Superior temporal gyrus (tissue), 1 donor: ENCODE measurements around the gene NFASC.

Experiments used
- DNase-seq: peaks from one replicate; pipeline ENCODE4 v3.0.0-alpha.2; 2016; ENCODE audit errors: extremely low spot score

NFASC gene

DNA sequence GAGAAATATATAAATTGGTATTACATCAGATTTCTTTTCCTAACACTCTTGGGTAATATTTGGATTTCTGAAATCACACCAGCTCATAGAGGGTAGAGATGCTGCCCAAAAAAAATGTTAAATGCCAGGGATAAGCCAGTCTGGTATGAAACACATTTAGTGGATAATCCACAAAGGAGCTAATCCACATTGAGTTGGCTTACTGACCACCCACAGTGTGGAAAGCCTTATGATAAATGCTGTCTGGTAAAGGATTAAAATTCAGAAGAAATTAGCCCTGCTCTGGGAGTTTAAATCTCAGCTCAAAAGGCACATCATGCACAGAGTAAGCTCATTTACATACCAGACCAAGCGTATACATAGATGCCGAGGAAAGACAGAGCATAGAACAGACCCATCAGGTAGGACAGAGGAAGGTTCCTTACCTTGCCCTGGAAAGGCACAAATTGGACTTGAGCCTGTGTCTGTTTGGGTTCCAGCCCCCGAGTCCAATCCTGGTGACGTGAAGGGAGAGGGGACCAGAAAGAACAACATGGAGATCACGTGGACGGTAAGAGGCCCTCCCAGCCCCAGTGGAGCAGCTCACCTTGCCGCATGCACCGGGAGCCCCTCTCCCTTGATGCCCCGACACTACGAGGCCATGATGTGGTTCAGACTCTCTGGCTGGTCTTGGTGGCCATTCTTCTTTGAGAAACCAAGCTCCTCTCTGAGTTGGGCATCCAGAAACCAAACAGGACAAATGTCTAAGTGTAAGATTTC, 109.4 kb downstream of the NFASC start:
- no peak for DNase-seq

DNA sequence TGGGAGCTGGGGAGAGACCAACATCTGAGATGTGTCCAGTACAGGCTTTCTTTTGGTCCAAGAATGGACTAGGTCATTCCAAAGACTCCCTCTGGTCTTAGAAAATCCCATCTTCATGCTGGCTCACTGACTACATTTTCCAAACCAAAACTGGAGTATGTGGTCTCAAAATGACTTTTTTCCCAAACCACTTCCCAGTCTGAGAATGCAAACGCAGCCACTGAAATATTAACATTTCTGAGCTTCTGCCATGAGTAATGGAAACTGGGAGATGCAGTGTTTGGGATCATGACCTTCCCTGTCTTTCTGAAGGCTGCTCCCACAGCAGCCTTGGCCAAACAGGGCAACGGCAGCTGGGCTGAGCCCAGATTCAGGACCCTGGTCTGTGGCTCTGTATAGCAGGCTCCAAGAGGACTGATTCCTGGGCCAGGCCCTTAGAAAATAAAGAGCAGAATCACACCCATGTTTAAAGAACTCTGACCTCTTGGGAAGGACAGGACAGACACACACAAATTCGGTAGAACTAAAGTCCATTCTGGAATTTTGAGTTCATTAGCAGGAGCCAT, 110.3 kb downstream of the NFASC start:
- DNase-seq = no peak

DNA sequence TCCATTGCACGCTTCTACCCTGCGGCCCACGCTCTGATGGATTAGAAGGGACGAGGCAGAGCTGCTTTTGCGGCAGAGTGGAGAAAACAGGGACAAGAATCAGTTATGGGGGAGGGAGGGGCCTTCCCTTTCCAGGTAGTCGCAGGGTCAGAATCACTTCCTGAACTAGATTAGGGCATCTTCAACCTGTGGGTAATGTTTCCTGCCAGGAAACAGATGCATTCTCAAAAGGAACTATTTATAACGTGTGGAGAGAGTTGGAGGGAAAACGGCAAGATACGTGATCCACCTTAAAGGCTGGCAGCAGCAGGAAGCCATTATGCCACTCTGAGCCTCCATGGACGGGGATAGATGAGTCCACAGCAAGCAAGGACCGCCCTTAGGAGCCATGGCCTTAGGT, 112.5 kb downstream of the NFASC start:
- no peak for DNase-seq

DNA sequence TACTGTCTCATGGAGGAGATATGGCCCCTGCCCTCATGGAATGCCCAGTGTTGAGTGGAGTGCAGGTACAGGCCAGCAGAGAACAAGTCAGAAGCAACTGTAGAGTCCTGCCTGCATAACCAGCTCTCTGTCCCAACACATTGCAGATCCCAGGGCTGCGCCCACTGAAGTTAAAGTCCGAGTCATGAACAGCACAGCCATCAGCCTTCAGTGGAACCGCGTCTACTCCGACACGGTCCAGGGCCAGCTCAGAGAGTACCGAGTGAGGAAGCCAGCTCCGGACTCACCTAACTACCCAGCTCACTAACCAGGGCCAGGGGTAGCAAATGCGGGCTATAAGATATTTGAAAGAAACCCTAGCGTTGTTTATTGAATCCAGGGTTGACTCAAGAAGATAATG, 113.2 kb downstream of the NFASC start:
- no peak for DNase-seq

DNA sequence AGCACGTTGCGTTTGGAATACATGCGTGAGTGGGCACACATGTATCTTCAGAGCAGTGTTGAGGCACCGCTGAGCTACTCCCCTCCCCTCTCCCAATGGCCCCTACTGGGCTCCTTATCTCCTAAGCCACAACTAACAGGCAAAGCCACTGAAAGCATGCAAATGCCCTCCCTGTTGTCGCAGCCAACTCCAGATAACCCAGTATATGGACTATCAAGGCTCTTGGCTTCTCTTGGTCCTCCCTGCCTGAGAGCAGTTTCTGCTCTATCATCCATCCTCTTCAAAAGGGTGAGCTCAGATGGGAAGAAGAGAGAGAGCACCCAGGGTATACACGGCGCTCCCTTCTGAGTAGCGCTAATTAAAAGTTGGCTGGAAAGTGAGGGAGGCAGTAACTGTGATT, 113.8 kb downstream of the NFASC start:
- DNase-seq = no peak

DNA sequence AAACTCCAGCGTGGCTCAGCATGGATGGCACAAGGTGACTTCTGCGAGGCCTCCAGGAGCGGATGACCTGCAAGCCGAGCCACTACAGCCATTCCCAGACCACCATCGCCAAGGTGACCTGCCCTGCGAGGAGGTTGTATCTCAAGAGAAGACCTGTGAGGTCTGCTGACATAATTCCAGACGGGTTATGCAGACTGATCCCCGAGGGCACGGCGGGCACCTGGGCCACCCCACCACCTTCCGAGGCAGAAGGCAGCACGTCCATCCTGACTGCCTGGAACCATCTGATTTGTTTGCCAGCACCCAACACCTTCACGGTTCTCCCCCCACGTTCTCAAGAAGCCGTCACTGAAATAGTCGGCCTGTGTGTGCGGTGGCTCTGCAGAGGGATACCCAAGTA, 115.5 kb downstream of the NFASC start:
- DNase-seq = no peak

DNA sequence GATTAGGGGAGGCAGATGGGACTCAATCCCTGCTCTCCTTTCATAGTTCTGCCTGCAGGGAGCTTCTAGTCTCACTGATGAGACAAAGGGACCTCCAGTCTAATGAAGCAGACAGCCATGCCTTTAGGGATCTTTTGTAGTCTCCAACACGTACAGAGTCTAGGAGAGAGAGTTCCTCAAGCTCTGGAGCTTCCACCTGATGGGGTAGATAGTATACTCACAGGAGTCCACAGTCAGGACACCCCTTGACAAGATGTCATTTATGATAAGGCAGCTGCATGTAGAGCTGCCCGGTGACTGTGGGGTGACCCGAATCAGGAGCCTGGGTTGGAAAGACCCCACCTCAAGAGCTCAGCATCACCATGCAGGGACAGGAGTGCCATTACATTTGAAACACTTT, 117.0 kb downstream of the NFASC start:
- no peak for DNase-seq

DNA sequence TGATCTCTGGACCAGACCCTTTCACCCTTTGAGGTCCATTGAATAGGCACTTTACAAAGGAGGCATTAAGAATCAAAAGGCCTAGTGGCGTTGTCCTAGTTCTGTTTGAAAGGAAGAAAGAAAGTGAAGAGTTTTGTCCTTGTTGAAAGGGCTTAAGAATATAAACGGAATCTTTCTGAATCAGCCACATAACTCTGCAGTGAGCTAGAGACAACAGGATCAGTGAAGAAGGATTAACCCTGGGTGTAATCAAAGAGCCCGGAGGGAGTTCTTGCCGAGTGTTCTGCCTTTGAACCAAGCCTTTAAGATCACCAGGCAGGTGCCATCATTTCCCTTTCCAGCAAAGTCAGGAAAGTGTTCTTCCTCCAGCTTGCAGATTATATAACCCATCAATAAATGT, 117.5 kb downstream of the NFASC start:
- no peak for DNase-seq

DNA sequence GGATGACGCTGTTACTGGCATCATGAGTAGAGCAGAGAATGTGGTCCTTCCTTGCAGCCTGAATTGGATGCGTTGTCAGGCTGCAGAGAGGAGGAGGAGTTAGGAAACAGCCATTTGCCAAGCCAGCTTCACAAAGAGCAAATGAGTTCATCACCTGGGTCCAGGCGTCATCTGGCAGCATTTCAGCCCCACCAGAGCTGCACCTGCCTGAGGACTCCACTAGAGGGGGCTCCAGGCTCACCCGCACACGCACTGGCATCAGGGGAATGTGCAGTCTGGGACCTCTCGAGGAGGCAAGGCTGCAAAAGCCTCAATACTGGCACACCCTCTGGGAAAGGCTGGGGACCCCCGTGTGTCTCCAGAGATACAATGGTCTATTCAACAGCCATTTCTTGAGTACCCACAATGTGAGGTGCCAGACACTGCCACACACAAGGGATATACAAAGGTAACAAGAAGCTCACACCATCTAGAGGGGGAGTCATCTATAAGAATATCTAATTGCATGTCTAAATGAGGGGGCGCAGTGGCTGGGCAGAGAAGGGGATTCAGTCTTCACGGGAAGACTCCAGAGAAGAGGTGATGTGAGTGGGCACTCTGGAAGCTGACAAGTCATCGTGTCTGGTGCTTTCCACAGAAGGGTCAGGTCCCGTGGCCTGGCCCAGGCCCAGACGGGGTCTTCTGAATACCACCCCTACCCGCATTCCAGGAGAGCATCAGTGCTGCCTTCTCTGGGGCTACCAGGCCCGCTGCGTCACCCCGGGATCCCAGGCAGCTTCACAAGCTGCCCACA, 118.8 kb downstream of the NFASC start:
- peak; percentile 95 for DNase-seq

DNA sequence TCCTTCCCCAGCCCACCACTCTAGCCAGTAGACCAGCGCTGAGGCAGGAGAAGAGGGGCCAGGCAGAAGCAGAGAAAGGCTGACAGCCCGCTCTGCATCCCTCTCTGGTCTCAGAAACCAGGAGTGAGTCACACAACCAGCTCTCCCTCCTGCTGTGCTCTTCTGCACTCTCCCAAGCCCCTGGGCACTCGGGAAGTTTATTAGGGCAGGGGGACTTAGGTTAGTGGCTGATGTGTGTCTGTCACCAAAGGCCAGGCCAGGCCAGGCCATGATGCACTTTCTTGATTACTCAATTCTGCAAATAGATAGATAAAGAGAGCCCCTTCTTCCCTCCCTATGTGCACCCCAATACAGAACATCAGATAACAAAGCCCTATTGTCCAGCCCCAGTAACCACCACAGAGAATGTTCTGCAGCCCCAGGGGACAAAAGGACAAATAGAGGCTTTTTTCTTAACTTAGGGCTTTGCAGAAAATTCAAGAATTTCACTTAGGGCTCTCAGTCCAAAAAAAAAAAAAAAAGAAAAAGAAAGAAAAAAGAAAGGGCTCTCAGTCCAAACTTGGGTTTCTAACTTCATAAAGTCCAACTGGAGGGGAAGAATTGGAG, 119.5 kb downstream of the NFASC start:
- peak; percentile 88 for DNase-seq

DNA sequence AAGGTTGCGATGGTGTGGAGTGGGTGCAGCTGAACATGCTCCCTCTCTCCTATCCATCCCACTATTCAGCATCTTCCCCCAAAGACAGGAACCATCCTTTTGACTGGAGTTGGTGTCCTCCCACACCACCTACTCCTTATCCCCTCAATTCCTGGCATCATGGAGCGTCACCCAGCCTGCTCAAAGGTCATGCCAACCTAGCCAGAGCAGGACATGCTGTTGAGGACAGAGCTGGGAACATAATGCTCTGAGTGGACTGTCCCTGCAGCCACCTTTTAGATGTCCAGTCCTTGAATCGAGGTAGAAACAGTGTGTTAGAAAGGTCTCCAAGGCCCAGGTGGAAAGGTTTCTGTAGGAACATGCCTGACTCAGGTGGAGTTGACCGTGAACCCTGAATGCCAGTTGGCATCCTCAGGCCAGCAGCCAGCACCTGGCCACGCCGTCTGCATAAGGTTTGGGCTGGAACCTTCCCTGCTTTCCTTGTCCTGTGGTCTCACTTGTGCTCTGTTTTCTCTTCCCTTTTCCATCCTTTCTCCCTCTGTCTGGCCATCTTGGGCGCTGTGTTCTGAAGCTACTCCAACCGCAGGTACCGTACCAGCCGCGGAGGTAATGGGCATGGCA, 120.2 kb downstream of the NFASC start:
- DNase-seq = peak; percentile 17

DNA sequence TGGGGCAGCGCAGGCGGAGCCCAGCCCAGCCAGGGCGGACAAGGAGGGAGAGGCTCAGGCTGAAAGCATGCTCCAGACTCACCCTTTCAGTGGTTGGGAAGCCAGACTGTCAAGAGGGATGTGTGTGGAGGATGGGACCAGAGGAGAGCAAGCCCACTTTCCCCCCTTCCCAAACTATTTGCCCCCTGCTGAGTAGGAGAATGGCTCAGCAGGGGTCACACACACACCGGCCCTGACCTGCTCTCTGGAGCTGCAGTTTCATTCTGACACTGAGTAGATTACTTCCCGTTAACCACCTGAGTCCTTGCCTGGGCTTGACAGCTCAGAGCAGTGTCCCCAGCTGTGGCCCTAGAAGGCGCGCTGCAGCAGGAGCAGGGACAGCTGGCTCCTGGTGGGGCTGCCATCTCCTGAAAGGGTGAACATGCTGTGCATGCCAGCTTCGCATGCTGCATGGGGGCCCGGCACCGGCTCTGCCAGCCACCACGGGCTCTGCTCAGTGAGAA, 120.7 kb downstream of the NFASC start:
- DNase-seq = peak; percentile 28

DNA sequence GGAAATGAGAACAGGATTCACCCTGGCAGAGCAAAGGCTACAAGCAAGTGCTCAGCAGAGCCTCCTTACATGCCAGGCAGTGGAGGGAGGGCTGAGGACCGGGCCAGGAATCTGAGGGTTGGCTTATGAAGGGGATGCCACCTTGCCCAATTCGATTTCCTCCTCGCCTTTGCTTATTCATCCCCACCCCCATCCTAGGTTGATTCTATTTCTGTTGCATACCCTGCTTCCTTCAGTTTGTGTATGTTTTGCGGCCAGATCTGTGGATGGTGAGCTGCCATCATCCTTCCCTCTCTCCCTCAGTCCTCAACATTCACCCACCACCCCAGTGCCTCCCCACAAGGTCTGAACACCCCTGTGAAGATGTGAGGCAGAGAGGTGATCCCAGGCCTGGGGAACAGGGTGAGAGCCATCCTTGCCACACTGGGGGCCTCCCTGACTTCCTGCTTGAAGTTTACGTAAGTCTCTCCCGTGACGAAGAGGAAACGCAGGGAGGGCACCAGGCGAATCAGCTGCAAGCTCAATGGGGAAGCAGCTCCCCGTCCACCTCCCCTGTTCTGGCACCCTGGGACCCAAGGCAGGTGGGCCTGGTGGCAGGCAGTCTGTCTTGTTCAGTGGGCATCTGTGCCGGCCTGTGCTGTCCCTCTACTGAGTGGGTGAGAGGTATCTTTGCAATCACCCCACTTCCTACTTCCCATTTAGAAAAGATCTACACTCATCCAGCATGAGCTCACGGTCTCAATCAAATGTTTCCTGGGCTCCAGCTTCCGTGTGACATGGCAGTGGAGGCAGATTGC, 121.7 kb downstream of the NFASC start:
- DNase-seq = no peak

DNA sequence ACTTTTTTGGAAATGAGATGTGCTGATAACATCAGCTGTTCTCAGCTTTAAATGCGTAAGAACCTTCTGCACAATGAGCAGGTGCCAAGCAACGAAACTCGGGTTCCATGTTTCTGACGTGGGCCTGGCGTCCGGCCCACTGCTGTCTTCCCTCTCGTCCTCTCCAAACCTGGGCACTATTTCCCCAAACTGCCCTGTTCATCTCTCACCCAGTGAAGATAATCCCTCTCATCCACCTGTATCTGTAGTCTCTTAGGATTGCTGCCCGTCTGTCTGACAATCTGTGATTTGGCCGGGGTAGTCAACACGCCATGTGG, 122.3 kb downstream of the NFASC start:
- peak; percentile 49 for DNase-seq

DNA sequence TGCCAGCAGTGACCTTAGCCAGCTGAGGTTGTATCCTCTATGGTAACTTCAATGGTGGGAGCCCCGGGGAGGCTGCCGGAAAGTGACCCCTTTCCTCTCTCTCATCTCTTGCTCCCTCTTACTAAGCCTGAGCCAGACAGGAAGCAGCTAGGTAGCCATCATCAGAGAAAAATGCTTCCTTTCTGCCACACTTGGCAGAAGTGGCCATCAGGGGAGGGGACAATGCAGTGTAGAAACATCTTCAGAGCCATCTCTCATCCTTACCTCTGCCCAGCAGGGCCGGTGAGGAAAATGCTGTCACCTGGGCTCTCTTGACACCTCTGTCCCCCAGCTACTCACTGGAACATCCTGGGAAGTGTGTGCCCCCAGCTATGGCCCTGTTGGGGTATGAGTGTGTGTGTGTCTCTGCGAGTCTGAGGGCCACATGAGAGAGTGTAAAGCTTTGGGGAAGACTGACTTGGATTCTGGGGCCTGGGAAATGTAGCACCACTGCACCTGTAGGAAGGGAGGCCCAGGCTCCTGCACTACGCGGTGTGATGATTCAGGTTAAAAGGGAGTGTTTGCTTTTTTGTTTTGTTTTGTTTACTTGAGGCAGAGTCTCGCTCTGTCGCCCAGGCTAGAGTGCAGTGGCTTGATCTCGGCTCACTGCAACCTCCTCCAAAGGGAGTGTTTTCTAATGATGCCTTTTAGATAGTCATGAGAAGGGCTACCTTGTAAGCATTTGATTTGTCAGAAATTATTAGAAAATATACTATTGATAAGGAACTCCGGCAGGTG, 123.6 kb downstream of the NFASC start:
- no peak for DNase-seq

DNA sequence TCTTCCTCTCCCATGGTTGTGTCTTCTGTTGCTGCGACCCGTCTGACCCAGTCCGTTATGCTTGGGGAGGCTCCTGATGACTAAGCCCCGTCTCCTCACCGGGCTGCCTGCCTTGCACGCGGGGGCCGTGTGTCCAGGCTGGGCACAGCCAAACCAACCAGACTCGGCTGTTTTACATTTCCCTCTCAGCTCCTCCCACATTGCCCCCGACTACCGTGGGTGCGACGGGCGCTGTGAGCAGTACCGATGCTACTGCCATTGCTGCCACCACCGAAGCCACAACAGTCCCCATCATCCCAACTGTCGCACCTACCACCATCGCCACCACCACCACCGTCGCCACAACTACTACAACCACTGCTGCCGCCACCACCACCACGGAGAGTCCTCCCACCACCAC, 126.3 kb downstream of the NFASC start:
- DNase-seq = no peak

DNA sequence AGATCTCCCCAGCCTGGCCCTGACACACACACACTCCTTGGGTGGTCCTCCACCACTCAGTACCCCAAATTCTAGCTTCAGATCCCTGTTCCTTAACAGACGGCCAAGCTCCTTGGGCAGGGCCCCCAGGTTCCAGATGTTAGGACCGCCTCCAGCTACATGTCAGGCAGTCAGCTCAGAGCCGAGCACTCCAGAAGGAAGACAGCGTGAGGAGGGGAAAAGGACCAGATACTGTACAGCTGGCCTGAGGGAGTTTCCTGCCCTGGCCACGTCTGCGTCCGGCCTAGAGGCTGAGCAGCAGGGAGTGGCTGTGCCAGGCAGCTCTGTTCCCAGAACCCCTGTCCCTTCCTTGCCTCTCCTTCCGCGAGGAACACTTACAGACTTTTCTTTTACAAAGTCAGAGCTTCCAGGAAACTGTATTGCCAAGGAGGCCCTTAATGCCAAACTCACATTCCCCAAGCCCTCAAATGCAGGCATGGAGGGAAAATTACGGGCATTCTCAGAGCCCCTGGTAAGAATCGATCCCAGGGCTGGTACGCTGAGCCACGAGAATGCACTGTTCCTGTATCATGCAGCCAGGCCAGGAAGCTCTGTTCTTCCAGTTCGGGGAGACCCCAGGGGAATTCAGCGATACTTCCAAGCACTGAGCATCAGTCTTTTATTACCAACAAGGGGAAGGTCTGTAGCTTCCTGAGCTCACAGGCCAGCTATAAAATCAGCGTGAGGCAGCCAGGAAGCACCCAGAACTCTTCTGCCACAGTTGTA, 127.1 kb downstream of the NFASC start:
- DNase-seq = no peak

DNA sequence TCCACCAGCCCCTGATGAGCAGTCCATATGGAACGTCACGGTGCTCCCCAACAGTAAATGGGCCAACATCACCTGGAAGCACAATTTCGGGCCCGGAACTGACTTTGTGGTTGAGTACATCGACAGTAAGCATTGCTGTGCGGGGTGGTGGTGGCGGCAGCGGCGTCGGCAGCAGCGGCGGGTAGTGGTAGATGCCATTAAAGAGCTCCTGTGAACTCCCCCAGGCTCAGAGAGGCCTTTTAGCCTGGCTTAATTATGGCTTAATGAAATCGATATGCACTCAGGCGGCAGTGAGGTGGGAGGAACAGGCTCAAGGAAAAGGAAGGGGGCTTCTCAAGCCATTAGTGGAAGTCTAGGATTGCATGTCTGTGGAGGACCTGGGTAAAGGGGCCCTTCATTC, 130.5 kb downstream of the NFASC start:
- no peak for DNase-seq

DNA sequence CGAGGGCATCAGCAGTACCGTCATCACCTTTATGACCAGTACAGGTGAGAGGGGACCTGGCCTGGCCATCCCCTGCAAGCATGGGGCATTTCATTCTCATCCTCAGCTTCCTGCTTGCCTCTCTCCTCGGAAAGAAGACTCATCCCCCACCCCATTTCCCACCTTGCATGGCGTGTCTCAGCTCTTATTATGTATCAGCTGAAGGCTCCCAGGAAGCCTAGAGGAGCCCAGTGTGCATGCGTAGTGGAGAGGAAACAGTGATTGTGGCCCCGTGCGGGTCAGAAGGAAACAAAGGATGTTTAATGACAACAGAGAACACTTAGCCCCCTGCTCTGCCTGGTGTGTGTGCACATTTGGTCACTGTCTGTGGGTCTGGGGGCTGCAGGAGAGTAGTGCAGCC, 132.0 kb downstream of the NFASC start:
- DNase-seq = no peak
